ENCODE data around the gene SLC34A1. TPM values are rescaled to one million over a fixed set of nuclear protein-coding genes. Genes with fewer than 3 reads are reported as not detected.
"Not testable (repeated sequence)": the region's sequence is repeated elsewhere in the genome, so short reads cannot be mapped to it uniquely, and the experiment has no call there.

The SLC34A1 gene
- polyA plus RNA-seq, 10 donors = 0.08 to 0.20 (median 0.14) TPM; not detected in 7

GRCh38 chr5:177410575-177410974 is 26.3 kb downstream of the SLC34A1 start:
- no peak for DNase-seq

- no peak for DNase-seq
These were observed 28.5 kb downstream of the SLC34A1 start for GRCh38 chr5:177412603-177413233.

- DNase-seq = no peak
These were observed 30.2 kb downstream of the SLC34A1 start for GRCh38 chr5:177414481-177414880.

GRCh38 chr5:177417081-177417480 is 32.8 kb downstream of the SLC34A1 start:
- DNase-seq = not testable (repeated sequence)

- no peak for DNase-seq
These were observed 34.8 kb downstream of the SLC34A1 start for GRCh38 chr5:177419046-177419445.

GRCh38 chr5:177420472-177420871 is 36.2 kb downstream of the SLC34A1 start:
- DNase-seq = not testable (repeated sequence)

- DNase-seq = no peak
These were observed 37.0 kb downstream of the SLC34A1 start for GRCh38 chr5:177421062-177421798.

- DNase-seq = no peak
These were observed 39.4 kb downstream of the SLC34A1 start for GRCh38 chr5:177423671-177424070.

GRCh38 chr5:177425196-177425800 is 41.1 kb downstream of the SLC34A1 start:
- DNase-seq = no peak

GRCh38 chr5:177425801-177426565 is 41.7 kb downstream of the SLC34A1 start:
- DNase-seq = peak; percentile 100

GRCh38 chr5:177426566-177427210 is 42.5 kb downstream of the SLC34A1 start, which contains the start of gene GRK6:
Gene GRK6, plus strand, starts transcription at chr5:177426676. Its CDS starts 170 bp downstream, at chr5:177426846.
- no peak for DNase-seq

- DNase-seq = no peak
These were observed 43.1 kb downstream of the SLC34A1 start for GRCh38 chr5:177427211-177427822.

GRCh38 chr5:177427919-177428573 is 43.8 kb downstream of the SLC34A1 start:
- DNase-seq = no peak

- DNase-seq = no peak
These were observed 44.5 kb downstream of the SLC34A1 start for GRCh38 chr5:177428574-177429217.

GRCh38 chr5:177429248-177430040 is 45.2 kb downstream of the SLC34A1 start:
- no peak for DNase-seq

- peak in 1 of 3 donors; percentile 60 for DNase-seq
These were observed 46.1 kb downstream of the SLC34A1 start for GRCh38 chr5:177430140-177430951.

- DNase-seq = no peak
These were observed 46.7 kb downstream of the SLC34A1 start for GRCh38 chr5:177430972-177431316.
